ENCODE results near the gene WDTC1. TPM values are rescaled to one million over a fixed set of nuclear protein-coding genes. Genes with fewer than 3 reads are reported as not detected.

Gene WDTC1
- total and polyA plus RNA-seq, 2 of the 13 experiments (the other 11 are each of a cell fraction or from before 2014, with no cell fraction given) = 5.5 TPM

DNA sequence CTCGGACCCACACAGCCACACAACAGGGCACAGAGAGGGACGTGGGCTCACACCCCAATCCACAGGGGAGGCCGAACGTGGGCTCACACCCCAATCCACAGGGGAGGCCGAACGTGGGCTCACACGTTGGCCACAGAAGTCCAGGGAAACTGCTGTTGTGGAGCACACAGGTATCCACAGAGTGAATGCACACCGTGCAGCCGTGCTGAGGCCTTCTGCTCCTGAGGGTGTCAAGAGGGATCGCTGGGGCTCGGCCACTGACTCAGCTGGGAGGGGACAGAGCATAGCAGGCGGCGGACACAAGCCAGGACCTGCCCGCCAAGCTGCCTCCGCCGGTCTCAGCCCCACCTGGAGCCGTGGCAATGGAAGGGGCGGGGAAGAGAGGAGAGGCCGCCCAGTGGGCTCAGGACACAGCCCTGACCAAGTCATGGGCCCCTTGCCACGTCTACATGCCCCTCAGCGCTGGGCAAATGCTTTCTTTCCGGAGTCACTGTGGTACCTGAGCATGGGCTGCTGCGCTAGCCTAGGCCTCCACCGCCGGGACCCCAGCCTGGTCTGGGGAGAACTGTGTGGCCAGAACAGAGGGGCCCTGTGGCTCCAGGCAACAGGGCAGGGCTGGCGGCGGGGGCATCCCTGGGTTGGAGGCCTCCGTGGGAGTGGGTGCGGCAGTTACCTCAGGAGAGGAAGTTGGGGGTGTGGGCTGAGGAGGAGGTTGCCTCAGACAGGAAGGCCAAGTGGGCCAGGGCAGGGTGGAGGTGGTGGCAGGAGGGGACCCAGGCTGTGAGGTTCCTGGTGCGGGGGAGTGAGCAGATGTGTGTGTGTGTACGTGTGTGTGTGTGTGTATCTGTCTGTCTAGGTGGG lies 108.6 kb downstream of the WDTC1 start (continued):
- TF ChIP-seq, protein P1, sequence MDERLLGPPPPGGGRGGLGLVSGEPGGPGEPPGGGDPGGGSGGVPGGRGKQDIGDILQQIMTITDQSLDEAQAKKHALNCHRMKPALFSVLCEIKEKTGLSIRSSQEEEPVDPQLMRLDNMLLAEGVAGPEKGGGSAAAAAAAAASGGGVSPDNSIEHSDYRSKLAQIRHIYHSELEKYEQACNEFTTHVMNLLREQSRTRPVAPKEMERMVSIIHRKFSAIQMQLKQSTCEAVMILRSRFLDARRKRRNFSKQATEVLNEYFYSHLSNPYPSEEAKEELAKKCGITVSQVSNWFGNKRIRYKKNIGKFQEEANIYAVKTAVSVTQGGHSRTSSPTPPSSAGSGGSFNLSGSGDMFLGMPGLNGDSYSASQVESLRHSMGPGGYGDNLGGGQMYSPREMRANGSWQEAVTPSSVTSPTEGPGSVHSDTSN (CRISPR knock-in tag; IDR thresholded peaks at IDR 0.05) = no peak
- TF ChIP-seq MIXL1 (CRISPR knock-in tag; IDR thresholded peaks at IDR 0.05) (no peak), ZNF713 (CRISPR knock-in tag; IDR thresholded peaks at IDR 0.05) (0 out of 2 replicates have a peak, but pooled peaks have one; percentile 70), NCOR1 (IDR thresholded peaks at IDR 0.05; ENCODE audit: borderline replicate concordance, low read length) (no peak), EZH2 (conservative IDR thresholded peaks at IDR 0.05; ENCODE audit: low read depth, low read length) (no peak), ZBTB7B (CRISPR knock-in tag; IDR thresholded peaks at IDR 0.05) (no peak), ZFX (CRISPR knock-in tag; IDR thresholded peaks at IDR 0.05; ENCODE audit: low read depth) (peak; percentile 89), ZBTB3 (CRISPR knock-in tag; IDR thresholded peaks at IDR 0.05; ENCODE audit: borderline replicate concordance, low read depth) (no peak), TARDBP (CRISPR knock-in tag; IDR thresholded peaks at IDR 0.05) (peak; percentile 80), ZNF501 (CRISPR knock-in tag; IDR thresholded peaks at IDR 0.05) (peak; percentile 44; the same call in 1 of the 2 replicates), HHEX (CRISPR knock-in tag; IDR thresholded peaks at IDR 0.05) (no peak), MAFG (CRISPR knock-in tag; IDR thresholded peaks at IDR 0.05) (no peak), HDAC2 (CRISPR knock-in tag; IDR thresholded peaks at IDR 0.05) (peak; percentile 32; the same call in 1 of the 2 replicates), ZNF263 (CRISPR knock-in tag; IDR thresholded peaks at IDR 0.05) (peak; percentile 44; the same call in 1 of the 2 replicates), ZKSCAN8 (CRISPR knock-in tag; IDR thresholded peaks at IDR 0.05; ENCODE audit: borderline replicate concordance) (no peak), FOXC1 (CRISPR knock-in tag; IDR thresholded peaks at IDR 0.05; ENCODE audit: borderline replicate concordance) (no peak), POLR2G (IDR thresholded peaks at IDR 0.05; ENCODE audit: low read depth, low read length) (peak; percentile 59), ZBTB20 (CRISPR knock-in tag; IDR thresholded peaks at IDR 0.05; ENCODE audit: borderline replicate concordance, low read depth) (no peak), ARNTL (CRISPR knock-in tag; IDR thresholded peaks at IDR 0.05) (no peak)
- TF ChIP-seq, protein P2, sequence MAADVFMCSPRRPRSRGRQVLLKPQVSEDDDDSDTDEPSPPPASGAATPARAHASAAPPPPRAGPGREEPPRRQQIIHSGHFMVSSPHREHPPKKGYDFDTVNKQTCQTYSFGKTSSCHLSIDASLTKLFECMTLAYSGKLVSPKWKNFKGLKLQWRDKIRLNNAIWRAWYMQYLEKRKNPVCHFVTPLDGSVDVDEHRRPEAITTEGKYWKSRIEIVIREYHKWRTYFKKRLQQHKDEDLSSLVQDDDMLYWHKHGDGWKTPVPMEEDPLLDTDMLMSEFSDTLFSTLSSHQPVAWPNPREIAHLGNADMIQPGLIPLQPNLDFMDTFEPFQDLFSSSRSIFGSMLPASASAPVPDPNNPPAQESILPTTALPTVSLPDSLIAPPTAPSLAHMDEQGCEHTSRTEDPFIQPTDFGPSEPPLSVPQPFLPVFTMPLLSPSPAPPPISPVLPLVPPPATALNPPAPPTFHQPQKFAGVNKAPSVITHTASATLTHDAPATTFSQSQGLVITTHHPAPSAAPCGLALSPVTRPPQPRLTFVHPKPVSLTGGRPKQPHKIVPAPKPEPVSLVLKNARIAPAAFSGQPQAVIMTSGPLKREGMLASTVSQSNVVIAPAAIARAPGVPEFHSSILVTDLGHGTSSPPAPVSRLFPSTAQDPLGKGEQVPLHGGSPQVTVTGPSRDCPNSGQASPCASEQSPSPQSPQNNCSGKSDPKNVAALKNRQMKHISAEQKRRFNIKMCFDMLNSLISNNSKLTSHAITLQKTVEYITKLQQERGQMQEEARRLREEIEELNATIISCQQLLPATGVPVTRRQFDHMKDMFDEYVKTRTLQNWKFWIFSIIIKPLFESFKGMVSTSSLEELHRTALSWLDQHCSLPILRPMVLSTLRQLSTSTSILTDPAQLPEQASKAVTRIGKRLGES (CRISPR knock-in tag; IDR thresholded peaks at IDR 0.05; ENCODE audit: borderline replicate concordance) = no peak
- TF ChIP-seq, protein P3, sequence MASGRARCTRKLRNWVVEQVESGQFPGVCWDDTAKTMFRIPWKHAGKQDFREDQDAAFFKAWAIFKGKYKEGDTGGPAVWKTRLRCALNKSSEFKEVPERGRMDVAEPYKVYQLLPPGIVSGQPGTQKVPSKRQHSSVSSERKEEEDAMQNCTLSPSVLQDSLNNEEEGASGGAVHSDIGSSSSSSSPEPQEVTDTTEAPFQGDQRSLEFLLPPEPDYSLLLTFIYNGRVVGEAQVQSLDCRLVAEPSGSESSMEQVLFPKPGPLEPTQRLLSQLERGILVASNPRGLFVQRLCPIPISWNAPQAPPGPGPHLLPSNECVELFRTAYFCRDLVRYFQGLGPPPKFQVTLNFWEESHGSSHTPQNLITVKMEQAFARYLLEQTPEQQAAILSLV (CRISPR knock-in tag; IDR thresholded peaks at IDR 0.05; ENCODE audit: borderline replicate concordance) = no peak; the same call in 1 of the 2 replicates
- TF ChIP-seq, protein P4, sequence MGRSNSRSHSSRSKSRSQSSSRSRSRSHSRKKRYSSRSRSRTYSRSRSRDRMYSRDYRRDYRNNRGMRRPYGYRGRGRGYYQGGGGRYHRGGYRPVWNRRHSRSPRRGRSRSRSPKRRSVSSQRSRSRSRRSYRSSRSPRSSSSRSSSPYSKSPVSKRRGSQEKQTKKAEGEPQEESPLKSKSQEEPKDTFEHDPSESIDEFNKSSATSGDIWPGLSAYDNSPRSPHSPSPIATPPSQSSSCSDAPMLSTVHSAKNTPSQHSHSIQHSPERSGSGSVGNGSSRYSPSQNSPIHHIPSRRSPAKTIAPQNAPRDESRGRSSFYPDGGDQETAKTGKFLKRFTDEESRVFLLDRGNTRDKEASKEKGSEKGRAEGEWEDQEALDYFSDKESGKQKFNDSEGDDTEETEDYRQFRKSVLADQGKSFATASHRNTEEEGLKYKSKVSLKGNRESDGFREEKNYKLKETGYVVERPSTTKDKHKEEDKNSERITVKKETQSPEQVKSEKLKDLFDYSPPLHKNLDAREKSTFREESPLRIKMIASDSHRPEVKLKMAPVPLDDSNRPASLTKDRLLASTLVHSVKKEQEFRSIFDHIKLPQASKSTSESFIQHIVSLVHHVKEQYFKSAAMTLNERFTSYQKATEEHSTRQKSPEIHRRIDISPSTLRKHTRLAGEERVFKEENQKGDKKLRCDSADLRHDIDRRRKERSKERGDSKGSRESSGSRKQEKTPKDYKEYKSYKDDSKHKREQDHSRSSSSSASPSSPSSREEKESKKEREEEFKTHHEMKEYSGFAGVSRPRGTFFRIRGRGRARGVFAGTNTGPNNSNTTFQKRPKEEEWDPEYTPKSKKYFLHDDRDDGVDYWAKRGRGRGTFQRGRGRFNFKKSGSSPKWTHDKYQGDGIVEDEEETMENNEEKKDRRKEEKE (IDR thresholded peaks at IDR 0.05) = no peak
